Panc1 (cell line): ENCODE measurements around the gene LIX1.

Experiments
- CTCF ChIP-seq: fragments of 450-650 bp; IDR thresholded peaks from 2 replicates; pipeline ENCODE4 v1.5.1; 2017; ENCODE audit warnings: mild to moderate bottlenecking
- REST ChIP-seq, 2 experiments: IDR thresholded peaks; 2 replicates each; pipeline ENCODE4 v1.6.1; 2011 to 2012; ENCODE audit warnings: low read depth in 2 of 2, control low read depth in 1 of 2, low read length in 1 of 2, mild to moderate bottlenecking in 1 of 2, moderate library complexity in 1 of 2; ENCODE audit not compliant: insufficient read depth in 1 of 2

- no peak for TF ChIP-seq REST (IDR thresholded peaks at IDR 0.05; ENCODE audit: insufficient read depth in 1 of 2, low read depth in 2 of 2, low read length in 1 of 2)
- TF ChIP-seq CTCF, result no peak
Observed at GRCh38 chr5:97077246-97077645, 65.2 kb downstream of the LIX1 start.
